ENCODE data around the gene SH3PXD2A. TPM values are rescaled to one million over a fixed set of nuclear protein-coding genes. Genes with fewer than 3 reads are reported as not detected.

Gene SH3PXD2A, protein sequence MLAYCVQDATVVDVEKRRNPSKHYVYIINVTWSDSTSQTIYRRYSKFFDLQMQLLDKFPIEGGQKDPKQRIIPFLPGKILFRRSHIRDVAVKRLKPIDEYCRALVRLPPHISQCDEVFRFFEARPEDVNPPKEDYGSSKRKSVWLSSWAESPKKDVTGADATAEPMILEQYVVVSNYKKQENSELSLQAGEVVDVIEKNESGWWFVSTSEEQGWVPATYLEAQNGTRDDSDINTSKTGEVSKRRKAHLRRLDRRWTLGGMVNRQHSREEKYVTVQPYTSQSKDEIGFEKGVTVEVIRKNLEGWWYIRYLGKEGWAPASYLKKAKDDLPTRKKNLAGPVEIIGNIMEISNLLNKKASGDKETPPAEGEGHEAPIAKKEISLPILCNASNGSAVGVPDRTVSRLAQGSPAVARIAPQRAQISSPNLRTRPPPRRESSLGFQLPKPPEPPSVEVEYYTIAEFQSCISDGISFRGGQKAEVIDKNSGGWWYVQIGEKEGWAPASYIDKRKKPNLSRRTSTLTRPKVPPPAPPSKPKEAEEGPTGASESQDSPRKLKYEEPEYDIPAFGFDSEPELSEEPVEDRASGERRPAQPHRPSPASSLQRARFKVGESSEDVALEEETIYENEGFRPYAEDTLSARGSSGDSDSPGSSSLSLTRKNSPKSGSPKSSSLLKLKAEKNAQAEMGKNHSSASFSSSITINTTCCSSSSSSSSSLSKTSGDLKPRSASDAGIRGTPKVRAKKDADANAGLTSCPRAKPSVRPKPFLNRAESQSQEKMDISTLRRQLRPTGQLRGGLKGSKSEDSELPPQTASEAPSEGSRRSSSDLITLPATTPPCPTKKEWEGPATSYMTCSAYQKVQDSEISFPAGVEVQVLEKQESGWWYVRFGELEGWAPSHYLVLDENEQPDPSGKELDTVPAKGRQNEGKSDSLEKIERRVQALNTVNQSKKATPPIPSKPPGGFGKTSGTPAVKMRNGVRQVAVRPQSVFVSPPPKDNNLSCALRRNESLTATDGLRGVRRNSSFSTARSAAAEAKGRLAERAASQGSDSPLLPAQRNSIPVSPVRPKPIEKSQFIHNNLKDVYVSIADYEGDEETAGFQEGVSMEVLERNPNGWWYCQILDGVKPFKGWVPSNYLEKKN
- total RNA-seq, result 10 to 100 TPM; 16.7 to 47.1 TPM

DNA sequence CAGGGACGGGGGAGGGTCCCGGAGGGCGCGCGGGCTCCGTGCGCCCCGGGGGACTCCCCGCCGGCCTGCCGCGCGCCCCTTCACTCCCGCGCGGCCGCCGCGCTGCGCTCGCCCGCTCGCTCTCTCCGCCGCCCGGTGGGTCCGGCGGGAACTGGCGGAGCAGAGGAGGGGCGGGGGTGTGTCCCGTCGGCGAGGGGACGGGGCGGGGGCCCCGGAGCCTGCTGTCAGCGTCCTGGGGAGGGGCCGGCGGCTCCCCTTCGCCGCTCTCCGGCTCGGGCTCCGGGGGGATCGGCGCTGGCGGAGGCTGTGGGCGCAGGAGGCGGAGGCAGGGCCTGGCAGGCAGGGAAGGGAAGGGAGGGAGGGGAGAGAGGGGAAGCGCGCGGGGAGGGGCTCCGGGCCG, at the start of gene SH3PXD2A:
TSS of gene SH3PXD2A (minus strand) at position 153 of the 400 bp plus-strand sequence. CDS start 310 bp downstream, outside the sequence.

Small RNA genes lying within 50 kb of the gene (small RNA-seq; reads per million reads assigned to genes)
- 0 reads per million in 2 donors for gene RF00019

Other genes with a start within 250 kb of the SH3PXD2A start
- 10 to 100 TPM; 15.0 to 16.9 TPM for gene STN1, start 62.6 kb upstream of the SH3PXD2A start, total RNA-seq
- gene SLK, start 111.6 kb upstream of the SH3PXD2A start, total RNA-seq, result 10 to 100 TPM; 30.3 to 36.5 TPM
- gene COL17A1, start 230.3 kb upstream of the SH3PXD2A start, total RNA-seq, result under 1 TPM; under 0.01 to 0.34 TPM

All from melanocyte of skin (primary cell).